GM23338 (cell line): ENCODE results near the gene HSF2BP.
"Not testable (repeated sequence)": the region's sequence is repeated elsewhere in the genome, so short reads cannot be mapped to it uniquely, and the experiment has no call there.

Experiments used
- CTCF ChIP-seq, 2 experiments: fragments of 200-600 bp in 1 of 2; sonication (generic) in 1 of 2; conservative IDR thresholded peaks; 2 replicates each; pipeline versions ENCODE4 v1.5.1 to v1.6.1; 2016 to 2017; ENCODE audit warnings: antibody characterized with exemption in 2 of 2, low read depth in 2 of 2, mild to moderate bottlenecking in 2 of 2, moderate library complexity in 1 of 2
- EZH2 ChIP-seq: fragments of 200-600 bp; sonication (generic); IDR thresholded peaks from one replicate; pipeline ENCODE4 v1.8.0; 2017; ENCODE audit warnings: antibody characterized with exemption, mild to moderate bottlenecking, low read depth; ENCODE audit not compliant: unreplicated experiment
- POLR2AphosphoS5 ChIP-seq: IDR thresholded peaks from 2 replicates; pipeline ENCODE4 v1.6.1; 2016; ENCODE audit warnings: antibody characterized with exemption, low read depth

- TF ChIP-seq POLR2AphosphoS5; CTCF (conservative IDR thresholded peaks at IDR 0.05; ENCODE audit: low read depth in 2 of 2); EZH2: not testable (repeated sequence)
Observed at GRCh38 chr21:43516295-43516847, 142.9 kb downstream of the HSF2BP start.
